Panc1 (cell line): ENCODE measurements around the gene GUCY1A1. TPM values are rescaled to one million over a fixed set of nuclear protein-coding genes. Genes with fewer than 3 reads are reported as not detected.

Source experiments
- ATAC-seq: fragments of 200-7000 bp; cut with Tn5 transposase; 2 replicates; pipeline ENCODE4 v1.9.1; 2020; ENCODE audit warnings: mild to moderate bottlenecking, moderate library complexity
- BruUV-seq: library from RNA; stranded (reverse); fragments of 400-500 nt; replicated peaks from 2 replicates; lab custom pipeline; 2021; lab: Mats Ljungman, UMichigan
- CTCF ChIA-PET: fragments of 300-600 bp; sonication (Branson Sonifier 250); formaldehyde crosslinking; loops from one replicate; lab custom pipeline; 2022; ENCODE audit warnings: antibody characterized with exemption; lab: Charles Lee
- POLR2A ChIA-PET: fragments of 300-600 bp; sonication (Branson Sonifier 250); formaldehyde crosslinking; loops from one replicate; lab custom pipeline; 2022; ENCODE audit warnings: antibody characterized with exemption; lab: Charles Lee
- DNase-seq: peaks from one replicate; pipeline ENCODE4 v3.0.0-alpha.2; 2010; ENCODE audit warnings: low read depth, low spot score
- H3K27ac ChIP-seq: 2 replicates; pipeline ENCODE4 v1.5.1; 2011; ENCODE audit warnings: mild to moderate bottlenecking, low read length, inconsistent platforms
- H3K27me3 ChIP-seq: fragments of 200-500 bp; sonication (Bioruptor generic); 2 replicates; pipeline ENCODE4 v1.6.0; 2014; ENCODE audit warnings: low read length, inconsistent platforms; ENCODE audit not compliant: control insufficient read depth, insufficient read depth
- H3K36me3 ChIP-seq: fragments of 200-500 bp; sonication (Bioruptor generic); 2 replicates; pipeline ENCODE4 v1.5.1; 2014; ENCODE audit warnings: inconsistent platforms, mild to moderate bottlenecking, low read length, moderate library complexity; ENCODE audit not compliant: control insufficient read depth, insufficient read depth
- H3K4me1 ChIP-seq: 2 replicates; pipeline ENCODE4 v1.5.1; 2011; ENCODE audit warnings: inconsistent platforms, mild to moderate bottlenecking, low read length, moderate library complexity; ENCODE audit not compliant: control insufficient read depth, insufficient read depth
- H3K4me3 ChIP-seq, 2 experiments: 2 replicates each; pipeline ENCODE4 v1.5.1; 2011 to 2012; ENCODE audit warnings: low read depth in 2 of 2, low read length in 2 of 2, mild to moderate bottlenecking in 2 of 2, inconsistent platforms in 1 of 2, moderate library complexity in 1 of 2
- H3K9me3 ChIP-seq: fragments of 200-500 bp; sonication (Bioruptor generic); 2 replicates; pipeline ENCODE4 v1.5.1; 2014; ENCODE audit warnings: low read depth, mild to moderate bottlenecking, inconsistent platforms, low read length, moderate library complexity; ENCODE audit not compliant: control insufficient read depth, insufficient read depth
- CTCF ChIP-seq: fragments of 450-650 bp; IDR thresholded peaks from 2 replicates; pipeline ENCODE4 v1.5.1; 2017; ENCODE audit warnings: mild to moderate bottlenecking
- POLR2AphosphoS5 ChIP-seq: IDR thresholded peaks from 2 replicates; pipeline ENCODE4 v1.6.1; 2012; ENCODE audit warnings: mild to moderate bottlenecking, low read depth, low read length, moderate library complexity
- SIN3A ChIP-seq: IDR thresholded peaks from 2 replicates; pipeline ENCODE4 v1.6.1; 2012; ENCODE audit warnings: low read depth, mild to moderate bottlenecking, low read length, moderate library complexity, borderline replicate concordance; ENCODE audit not compliant: insufficient read depth
- TCF7L2 ChIP-seq: IDR thresholded peaks from 2 replicates; pipeline ENCODE4 v1.6.1; 2011; ENCODE audit warnings: mild to moderate bottlenecking, low read depth, low read length, inconsistent platforms
- in situ Hi-C: cut with HindIII; loops from 2 replicates; pipeline ENCODE4 v1.10.0; 2016; ENCODE audit warnings: low sequenced_read_pairs, low pct_unique_long_range_greater_than_20kb
- intact Hi-C: fragments of 100-400 bp; cut with micrococcal nuclease; formaldehyde crosslinking; loops from one replicate; pipeline ENCODE4 v1.10.0; 2022; ENCODE audit not compliant: unreplicated experiment
- total RNA-seq: library from RNA; stranded (reverse); gene quantifications from one replicate; pipeline ENCODE4 v1.2.1, GENCODE V29; 2021; ENCODE audit not compliant: unreplicated experiment
- TF ChIP-seq, protein P1 (sequence below), 2 experiments: IDR thresholded peaks; 2 replicates each; pipeline ENCODE4 v1.6.1; 2011 to 2012; ENCODE audit warnings: low read depth in 2 of 2, control low read depth in 1 of 2, low read length in 1 of 2, mild to moderate bottlenecking in 1 of 2, moderate library complexity in 1 of 2; ENCODE audit not compliant: insufficient read depth in 1 of 2

Gene GUCY1A1
- total RNA-seq, 1 experiment from 2014 or later = 0.57 TPM

GRCh38 chr4:155690044-155690837 is 23.6 kb downstream of the GUCY1A1 start:
- no TSS peak for BruUV-seq
- Histone ChIP-seq H3K4me3 (no peak overlapping the region), H3K36me3 (no peaks in the 10 kb centered on the region; the same call in 1 of the 2 replicates), H3K27me3 (no peaks in the 10 kb centered on the region), H3K27ac (no peak overlapping the region), H3K4me1 (no peaks in the 10 kb centered on the region), H3K9me3 (no peaks in the 10 kb centered on the region)
- POLR2A ChIA-PET = no interaction called here
- CTCF ChIA-PET = no interaction called here
- intact Hi-C loops = no loop called here
- in situ Hi-C loops = no loop called here
- no peak for DNase-seq
- no peak for ATAC-seq
- no peak for TF ChIP-seq POLR2AphosphoS5
- no peak for TF ChIP-seq CTCF
- TF ChIP-seq SIN3A = no peak
- TF ChIP-seq, protein P1, sequence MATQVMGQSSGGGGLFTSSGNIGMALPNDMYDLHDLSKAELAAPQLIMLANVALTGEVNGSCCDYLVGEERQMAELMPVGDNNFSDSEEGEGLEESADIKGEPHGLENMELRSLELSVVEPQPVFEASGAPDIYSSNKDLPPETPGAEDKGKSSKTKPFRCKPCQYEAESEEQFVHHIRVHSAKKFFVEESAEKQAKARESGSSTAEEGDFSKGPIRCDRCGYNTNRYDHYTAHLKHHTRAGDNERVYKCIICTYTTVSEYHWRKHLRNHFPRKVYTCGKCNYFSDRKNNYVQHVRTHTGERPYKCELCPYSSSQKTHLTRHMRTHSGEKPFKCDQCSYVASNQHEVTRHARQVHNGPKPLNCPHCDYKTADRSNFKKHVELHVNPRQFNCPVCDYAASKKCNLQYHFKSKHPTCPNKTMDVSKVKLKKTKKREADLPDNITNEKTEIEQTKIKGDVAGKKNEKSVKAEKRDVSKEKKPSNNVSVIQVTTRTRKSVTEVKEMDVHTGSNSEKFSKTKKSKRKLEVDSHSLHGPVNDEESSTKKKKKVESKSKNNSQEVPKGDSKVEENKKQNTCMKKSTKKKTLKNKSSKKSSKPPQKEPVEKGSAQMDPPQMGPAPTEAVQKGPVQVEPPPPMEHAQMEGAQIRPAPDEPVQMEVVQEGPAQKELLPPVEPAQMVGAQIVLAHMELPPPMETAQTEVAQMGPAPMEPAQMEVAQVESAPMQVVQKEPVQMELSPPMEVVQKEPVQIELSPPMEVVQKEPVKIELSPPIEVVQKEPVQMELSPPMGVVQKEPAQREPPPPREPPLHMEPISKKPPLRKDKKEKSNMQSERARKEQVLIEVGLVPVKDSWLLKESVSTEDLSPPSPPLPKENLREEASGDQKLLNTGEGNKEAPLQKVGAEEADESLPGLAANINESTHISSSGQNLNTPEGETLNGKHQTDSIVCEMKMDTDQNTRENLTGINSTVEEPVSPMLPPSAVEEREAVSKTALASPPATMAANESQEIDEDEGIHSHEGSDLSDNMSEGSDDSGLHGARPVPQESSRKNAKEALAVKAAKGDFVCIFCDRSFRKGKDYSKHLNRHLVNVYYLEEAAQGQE (IDR thresholded peaks at IDR 0.05; ENCODE audit: insufficient read depth in 1 of 2, low read depth in 2 of 2, low read length in 1 of 2) = no peak
- TF ChIP-seq TCF7L2 = no peak

GRCh38 chr4:155692361-155692760 is 25.7 kb downstream of the GUCY1A1 start:
- CTCF ChIA-PET = no interaction called here
- TF ChIP-seq SIN3A = no peak
- TF ChIP-seq, protein P1 (IDR thresholded peaks at IDR 0.05; ENCODE audit: insufficient read depth in 1 of 2, low read depth in 2 of 2, low read length in 1 of 2) = no peak
- TF ChIP-seq POLR2AphosphoS5 = no peak
- no peak for TF ChIP-seq TCF7L2
- TF ChIP-seq CTCF = no peak
- Histone ChIP-seq H3K36me3 (no peaks in the 10 kb centered on the region), H3K9me3 (no peaks in the 10 kb centered on the region), H3K27me3 (no peaks in the 10 kb centered on the region), H3K27ac (no peak overlapping the region), H3K4me1 (no peaks in the 10 kb centered on the region), H3K4me3 (no peak overlapping the region)
- POLR2A ChIA-PET = no interaction called here
- ATAC-seq (no peak), DNase-seq (no peak)
- in situ Hi-C loops (no loop called here), intact Hi-C loops (no loop called here)
- no TSS peak for BruUV-seq
